ENCODE results near the gene SHC4.
"Not testable (repeated sequence)": the region's sequence is repeated elsewhere in the genome, so short reads cannot be mapped to it uniquely, and the experiment has no call there.

The SHC4 gene

DNA sequence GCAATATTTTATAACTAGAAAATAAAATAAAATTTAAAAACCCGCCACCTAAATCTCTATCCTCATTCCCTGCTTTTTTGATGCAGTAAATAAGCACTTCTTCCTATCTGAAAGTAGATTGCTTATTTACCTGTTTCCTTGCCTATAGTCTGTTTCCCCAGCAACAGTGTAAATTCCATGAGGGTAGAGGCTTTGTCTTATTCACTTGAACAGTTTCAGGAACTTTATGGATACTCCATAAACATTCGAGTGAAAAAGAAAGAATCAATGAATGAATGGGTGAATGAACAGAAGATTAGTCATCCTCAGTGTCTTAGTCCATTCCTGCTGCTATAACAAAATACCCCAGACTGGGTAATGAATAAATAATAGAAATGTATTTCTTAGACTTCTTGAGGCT, 41.7 kb downstream of the SHC4 start:
- no peak for DNase-seq

DNA sequence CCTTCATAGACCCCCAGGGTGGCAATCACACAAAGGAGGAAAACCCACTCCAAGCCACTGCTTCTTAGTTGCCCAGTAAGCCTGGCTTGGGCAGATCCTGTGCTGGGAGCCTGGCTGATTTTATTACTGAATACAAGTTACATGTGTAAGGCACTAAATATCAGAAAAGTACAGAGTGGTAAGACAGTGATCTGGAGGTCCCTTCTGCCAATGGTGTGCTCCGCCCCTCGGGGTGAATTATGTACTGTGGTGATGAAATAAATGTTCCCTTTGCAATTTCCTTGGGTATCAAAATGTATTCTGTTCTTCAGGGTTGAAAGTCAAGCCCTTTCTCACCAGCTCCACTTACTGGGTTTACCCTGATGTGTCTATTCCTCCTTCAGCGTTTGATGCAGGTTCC, 47.0 kb downstream of the SHC4 start:
- no peak for DNase-seq

DNA sequence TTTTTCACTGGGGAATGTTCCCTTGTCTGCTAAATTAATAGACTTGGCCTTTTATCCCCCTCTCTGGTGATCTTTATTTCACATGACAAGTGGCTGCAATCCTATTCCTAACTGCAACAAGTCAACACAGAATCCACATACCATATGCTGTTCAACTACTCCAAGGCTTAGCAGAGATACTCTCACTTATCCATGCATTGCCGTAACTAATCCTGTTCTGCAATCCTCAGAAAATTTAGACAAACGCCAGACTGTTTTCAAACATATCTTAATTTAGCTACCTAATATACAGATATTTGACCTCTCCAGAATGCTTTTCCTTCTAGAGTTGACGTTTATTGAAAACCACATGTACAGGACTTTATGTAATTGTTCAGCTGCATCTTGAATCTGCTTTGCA, 47.9 kb downstream of the SHC4 start:
- DNase-seq = no peak

DNA sequence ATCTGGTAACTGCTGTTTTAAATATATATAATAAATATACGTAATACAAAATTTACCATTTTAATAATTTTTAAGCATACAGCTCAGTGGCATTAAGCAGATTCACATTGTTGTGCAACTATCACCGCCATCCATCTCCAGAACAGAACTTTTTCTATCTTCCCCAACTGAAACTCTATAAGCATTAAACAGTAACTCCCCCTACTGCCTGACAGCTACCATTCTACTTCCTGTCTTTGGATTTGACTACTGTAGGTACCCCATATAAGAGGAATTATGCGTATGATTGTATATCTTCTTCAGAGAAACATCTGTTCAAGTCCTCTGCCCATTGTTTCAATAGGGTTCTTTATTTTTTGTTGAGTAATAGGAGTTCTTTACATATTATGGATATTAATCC, 49.0 kb downstream of the SHC4 start:
- DNase-seq = no peak

DNA sequence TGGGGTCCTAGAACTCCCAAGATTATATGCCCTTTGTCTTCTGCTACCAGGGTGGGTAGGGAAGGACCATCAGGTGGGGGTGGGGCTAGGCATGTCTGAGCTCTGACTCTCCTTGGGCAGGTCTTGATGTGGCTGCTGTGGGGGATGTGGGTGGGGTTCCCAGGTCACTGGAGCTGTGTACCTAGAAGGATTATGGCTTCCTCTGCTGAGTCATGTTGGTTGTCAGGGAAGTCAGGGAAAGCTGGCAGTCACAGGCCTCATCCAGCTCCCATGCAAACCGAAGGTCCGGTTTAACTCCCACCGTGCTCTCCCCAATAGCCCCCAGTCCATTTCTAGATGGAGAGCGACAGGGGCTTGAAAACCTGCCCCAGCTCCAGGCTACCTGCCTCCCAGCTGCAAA, 50.6 kb downstream of the SHC4 start:
- DNase-seq = no peak

DNA sequence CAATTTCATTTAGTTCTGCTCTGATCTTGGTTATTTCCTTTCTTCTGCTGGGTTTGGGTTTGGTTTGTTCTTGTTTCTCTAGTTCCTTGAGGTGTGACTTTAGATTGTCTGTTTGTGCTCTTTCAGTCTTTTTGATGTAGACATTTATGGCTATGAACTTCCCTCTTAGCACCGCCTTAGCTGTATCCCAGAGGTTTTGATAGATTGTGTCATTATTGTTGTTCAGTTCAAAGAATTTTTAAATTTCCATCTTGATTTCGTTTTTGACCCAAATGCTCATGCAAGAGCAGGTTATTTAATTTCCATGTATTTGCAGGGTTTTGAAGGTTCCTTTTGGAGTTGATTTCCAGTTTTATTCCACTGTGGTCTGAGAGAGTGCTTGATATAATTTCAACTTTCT, 53.2 kb downstream of the SHC4 start:
- not testable (repeated sequence) for DNase-seq

DNA sequence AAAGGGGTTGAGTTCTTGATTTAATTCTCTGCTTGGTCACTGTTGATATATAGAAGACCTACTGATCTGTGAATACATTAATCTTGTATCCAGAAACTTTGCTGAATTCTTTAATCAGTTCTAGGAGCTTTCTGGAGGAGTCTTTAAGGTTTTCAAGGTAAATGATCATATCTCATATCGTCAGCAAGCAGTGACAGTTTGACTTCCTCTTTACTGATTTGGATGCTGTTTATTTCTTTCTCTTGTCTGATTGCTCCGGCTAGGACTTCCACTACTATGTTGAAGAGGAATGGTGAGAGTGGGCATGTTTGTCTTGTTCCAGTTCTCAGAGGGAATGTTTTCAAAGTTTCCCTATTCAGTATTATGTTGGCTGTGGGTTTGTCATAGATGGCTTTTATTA, 54.4 kb downstream of the SHC4 start:
- not testable (repeated sequence) for DNase-seq

DNA sequence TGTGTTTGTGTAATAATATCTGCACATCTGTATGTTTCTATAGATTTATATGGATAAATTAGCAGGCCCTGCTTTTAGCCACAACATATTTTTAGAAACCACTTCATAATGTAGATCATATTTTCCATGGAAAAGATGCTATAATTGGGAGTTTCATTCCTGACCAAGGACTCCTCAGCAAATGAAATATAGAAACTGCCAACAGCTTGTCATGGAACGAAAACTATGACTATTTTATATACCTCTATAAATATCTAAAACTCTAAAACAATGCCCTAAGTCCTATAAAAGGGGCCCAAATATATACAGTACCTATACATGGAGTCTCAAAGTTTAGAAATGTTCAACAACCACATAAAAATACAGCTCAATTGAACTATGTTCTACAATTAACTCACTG, 57.9 kb downstream of the SHC4 start:
- no peak for DNase-seq

DNA sequence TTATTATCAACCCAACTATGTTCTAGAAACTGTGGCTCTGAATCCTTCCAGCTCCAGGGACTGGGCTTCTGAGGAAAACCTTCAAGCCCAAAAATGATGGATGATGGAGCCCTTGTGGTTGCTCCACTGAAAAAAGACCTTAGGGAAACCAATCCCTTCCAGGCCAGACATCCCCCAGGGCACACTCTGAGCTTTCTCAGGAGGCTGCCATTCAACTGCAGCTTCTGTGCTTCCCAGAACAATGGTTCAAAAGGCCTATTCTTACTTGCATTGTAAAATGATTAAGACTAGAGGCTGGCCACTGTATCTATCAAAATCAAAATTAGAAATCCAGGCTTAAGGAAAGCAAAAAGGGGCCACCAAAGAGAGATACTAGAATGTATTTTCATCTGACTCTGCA, 58.5 kb downstream of the SHC4 start:
- no peak for DNase-seq

DNA sequence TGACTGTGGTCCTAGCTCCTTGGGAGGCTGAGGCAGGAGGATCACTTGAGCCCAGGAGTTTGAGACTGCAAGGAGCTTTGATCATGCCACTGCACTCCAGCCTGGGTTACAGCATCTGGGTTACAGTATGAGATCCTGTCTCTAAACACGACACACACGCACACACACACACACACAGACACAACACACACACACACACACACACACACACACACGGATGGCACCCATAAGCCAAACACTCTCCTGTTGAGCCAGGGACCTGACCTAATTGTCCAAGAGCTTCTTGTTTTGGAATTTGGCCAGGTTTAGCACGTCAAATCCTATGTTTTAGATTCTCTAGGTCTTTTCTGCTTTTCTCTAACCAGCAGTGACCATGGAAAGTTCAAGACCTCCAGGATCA, 59.0 kb downstream of the SHC4 start:
- no peak for DNase-seq

DNA sequence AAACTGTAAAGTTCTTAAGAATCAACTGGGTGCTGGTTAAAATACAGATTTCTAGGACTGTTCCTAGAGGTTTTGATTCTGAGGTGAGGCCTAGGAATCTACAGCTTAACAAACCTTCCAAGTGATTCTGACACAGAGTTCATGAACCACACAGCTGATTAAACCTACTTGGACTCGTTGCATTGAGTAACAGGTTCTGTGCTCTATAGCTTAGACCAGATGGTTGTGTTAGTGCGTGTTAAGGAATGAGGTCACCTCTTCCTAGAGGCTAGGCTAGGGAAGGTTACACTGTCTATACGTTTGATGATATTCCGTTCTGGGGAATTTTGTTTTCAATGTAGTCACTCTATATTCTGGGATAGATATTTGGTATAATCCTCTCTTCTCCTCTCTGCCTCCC, 63.9 kb downstream of the SHC4 start:
- DNase-seq = no peak

DNA sequence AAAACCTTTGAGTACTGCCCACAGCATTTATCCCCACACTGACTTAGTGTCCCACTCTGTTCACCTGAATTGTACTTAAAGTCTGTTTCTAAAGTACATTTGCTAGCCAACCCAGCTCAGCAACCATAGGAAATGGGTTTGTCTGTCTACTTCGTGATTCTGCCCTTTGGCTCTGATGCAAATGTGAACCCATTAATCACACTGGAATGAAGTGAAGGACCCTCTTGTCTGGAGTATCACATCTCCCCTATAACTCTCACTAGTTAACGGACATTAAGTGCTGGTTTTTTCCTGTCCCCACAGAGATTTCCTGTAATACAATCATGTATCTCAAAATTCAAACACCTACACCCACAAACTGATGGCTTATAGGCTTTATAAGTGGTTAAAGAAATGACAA, 65.3 kb downstream of the SHC4 start:
- DNase-seq = no peak

DNA sequence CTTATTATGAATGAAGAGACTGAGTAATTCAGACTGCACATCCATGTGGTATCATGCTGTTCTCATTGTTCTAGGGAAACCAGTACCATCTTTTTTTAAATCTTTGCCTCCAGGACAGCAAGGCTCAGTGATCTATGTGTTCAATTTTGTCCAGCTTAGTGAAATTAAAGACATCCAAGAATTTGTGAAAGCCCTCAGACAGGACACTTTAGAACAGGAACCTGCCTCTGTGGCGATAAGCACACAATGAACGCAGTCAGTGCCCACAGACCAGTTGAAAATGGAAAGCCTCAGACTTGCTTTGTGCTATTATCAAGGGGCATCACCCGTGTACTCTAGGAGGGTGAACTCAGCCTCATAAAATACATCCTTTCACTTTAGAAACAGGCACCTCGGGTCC, 65.7 kb downstream of the SHC4 start:
- DNase-seq = no peak

DNA sequence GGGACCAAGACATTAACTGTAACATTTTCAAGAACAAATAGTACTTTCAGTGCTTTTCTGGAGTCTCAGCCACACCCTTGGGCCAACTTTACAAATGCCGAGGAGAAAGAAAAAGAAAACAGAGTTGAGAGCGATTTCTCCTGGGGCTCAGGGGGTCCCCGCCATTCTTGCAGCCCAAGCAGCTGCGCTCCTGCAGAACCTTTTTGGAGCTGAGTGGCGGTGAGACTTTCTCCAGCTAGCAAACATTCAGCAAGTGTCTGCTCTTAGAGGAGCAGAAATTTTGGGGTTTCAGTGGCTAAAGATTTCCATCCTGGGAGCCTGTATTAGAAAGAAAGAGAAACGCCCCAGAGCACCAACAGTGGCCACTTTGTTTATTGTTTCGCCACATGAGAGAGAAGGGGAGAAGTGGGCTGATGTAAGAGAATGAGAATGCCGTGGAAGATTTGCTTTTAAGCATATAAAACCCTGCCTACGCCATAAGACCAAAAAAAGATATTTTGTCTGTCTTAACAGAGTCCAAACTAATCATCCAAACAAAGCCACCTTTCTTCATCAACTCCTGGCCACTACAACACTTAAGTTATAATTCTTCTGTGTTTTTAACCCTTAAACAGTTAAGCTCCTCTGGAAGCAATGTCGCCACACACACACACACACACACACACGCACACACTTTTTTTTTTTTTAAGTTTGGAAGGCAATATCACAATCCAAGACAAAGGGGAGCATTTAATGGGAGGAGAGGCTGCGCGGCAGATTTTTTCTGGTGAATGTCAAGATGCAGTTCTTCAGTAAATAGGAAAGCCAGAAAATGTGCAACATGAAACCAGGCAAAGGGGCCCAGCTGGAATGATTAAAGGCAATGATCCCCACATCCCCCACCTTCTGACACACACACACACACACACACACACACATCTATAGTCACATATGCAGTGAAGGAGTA, 66.6 kb downstream of the SHC4 start:
- no peak for DNase-seq

DNA sequence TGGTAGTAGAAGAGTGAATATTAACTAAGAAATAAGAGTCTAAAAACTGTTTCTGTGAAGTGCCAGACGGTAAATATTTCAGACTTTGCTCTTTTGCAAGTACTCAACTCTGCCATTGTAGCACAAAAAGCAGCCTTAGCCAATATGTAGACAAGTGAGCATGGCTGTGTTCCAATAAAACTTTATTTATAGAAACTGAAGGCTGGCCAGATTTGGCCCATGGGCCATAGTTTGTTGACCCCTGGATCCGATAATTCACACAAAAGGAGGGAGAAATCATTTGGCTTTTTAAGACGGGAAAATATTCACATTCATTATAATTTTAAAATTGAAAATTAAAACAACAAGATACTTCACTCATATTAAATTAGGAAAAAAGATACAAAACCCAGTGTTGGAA, 70.4 kb downstream of the SHC4 start:
- no peak for DNase-seq

DNA sequence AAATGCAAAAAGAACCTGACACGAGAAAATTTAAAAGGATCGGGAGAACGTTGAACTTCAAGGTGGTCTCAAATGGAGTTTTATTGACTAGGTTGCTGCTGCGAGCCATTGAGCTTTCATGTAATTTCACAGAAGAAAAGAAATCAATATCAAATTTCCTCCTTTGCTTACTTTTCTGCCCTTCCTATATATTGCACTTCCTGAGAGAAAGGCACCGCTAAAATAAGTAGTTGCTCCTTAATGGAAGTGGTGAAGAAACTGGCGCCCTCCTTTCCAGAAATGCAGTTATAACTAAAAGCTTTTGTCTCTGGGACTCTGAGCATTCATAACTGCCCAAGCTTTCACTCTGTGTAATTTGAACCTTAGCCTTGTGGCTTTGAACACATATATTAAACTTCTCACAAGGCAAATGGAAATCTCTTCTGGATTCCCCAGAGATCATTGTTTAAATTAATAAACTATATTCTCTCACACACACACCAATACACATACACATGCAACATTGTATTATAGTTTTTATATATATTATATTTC, 72.4 kb downstream of the SHC4 start:
- DNase-seq = no peak

DNA sequence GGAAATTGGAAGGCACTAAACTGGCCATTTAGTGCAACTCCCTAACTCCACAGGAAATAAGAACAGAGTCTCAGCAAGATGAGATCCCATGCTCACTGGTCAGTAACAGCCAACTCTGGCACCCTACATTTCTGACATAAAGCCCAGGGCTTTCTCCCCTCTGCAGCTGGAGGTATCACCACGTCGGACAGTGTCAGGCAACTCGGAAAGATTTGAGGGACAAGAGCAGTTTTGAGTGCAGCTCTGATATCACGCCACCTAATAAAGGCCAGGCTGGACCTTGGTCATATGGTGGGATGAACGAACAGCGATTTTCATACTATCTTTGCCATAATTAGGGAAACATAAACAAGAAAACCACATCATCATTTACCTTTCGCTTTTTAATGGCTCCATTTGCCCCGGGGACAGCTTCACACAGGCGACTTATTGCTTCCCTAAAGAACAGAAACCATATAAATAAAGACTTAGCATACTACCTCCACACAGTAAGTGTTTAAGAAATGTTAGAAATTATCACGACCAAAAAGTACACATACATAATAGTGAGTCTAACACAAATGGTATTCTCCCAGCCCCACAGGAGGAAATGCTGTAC, 73.2 kb downstream of the SHC4 start:
- no peak for DNase-seq

DNA sequence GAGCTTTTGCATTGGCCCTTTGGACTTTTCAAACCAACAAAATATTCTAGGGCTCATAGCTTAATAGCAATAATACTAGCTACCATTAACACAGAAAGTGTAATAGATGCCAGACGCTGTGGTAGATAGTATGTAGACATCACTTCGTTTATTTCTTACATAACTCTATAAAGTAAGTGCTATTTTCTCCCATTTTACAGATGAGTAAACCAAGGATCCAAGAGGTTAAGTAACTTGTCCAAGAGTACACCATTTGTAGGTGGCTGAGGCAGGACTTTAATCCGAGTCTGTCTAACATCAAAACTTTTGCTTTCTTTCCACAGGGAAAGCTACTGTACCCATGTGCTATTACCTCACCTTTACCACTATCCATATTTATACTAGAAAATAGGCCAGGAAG, 73.8 kb downstream of the SHC4 start:
- no peak for DNase-seq

DNA sequence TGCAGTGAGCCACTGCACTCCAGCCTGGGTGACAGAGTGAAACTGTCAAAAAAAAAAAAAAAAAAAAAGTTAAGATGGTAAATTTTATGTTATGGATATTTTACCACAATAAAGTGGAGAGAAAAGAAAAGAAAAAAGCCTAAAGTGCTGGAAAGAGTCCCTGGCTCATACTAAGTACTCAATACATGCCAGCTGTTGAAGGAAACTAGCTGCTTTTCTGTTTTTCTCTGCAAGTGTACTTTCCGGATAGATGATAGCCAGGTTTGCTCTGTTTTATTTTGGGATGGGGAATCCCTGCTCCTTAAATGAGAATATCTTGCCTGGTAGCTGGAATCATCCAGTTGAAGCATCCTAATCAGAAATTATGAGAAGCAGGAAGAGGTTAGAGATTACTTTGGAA, 74.9 kb downstream of the SHC4 start:
- no peak for DNase-seq

DNA sequence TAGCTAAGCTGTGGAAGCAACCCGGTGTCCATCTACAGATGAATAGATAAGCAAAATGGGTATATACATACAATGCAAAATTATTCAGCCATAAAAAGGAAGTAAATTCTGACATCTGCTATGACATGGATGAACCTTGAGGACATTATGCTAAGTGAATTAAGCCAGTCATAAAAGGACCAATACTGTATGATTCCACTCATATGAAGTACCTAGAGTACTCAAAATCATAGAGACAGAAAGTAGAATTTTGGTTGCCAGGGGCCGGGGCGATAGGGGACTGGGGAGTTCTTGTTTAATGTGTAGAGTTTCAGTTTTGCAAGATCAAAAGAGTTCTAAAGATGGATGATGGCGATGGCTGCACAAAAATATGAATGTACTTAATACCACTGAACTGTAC, 75.5 kb downstream of the SHC4 start:
- no peak for DNase-seq

DNA sequence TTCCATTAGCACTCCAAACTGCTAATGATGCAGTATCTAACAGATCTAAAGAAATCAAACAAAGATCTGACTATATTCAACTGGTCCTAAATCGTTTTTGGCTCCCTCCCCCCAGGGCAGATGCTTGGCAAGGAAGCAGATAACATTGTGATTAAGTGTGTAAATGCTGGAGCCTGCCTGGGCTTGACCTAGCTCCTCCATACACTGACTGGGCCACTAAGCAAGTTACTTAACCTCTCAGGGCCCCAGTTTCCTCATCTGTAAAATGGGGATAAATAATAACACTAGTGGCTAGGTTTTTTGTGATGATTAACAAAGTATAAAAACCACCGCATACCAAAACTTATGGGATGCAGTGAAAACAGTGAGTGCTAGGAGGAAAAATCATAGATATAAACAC, 76.6 kb downstream of the SHC4 start:
- no peak for DNase-seq

DNA sequence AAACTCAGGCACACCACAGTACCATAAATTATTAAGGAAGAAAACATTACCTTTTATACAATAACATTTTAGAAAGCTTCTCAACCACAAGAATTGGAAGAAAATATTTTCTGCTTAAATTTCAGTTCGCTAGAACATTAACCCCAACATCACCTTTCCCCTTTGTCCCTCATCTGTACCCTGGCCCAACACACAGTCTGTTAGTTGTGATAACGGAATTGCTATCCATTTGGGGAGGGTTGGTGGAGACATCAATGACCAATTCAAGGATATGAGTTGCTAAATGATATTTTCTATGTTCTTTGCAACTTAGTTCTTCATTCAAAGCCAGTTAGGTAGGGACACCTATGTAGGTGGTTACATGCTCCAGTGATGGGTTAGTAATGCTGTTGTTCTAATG, 80.0 kb downstream of the SHC4 start:
- DNase-seq = no peak

DNA sequence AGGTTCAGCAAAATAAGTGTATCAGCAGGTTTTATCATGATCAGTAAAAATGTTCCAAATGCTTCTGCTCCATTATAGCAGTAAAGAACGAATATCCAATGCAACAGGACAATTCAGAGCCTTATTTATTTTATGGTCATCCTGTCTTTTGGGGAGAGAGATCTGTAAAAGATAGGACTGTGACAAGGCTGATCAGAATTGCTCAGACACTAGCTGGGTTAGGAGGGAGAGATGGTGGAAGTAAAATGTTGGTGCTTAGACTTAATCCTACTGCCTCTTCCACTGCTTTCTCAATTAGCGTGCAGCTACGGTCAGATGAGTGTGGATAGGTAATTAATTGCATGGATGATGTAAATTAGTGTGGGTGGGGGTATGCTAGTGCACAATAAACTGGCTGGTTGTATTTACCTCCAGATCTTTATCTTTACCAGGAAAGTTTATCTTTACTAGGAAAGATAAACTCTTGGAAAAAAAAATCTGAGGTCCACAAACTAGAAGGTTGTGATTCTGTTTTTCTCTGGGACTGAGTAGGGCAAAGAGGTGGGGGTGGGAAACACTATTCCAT, 83.6 kb downstream of the SHC4 start:
- DNase-seq = no peak

All from activated CD8-positive, alpha-beta memory T cell treated with anti-CD3 and anti-CD28 coated beads, Interleukin-2, amount 50 U/mL, for 4 hours (primary cell).